SK-N-MC (cell line): Measurements from ENCODE around the gene PDE4D.

Source experiments
- EZH2 ChIP-seq: fragments of 200-600 bp; sonication (generic); IDR thresholded peaks from one replicate; pipeline ENCODE4 v1.6.1; 2017; ENCODE audit warnings: antibody characterized with exemption
- FOXP2 ChIP-seq: optimal IDR thresholded peaks from 2 replicates; pipeline ENCODE3; 2011; ENCODE audit warnings: mild to moderate bottlenecking, moderate library complexity; ENCODE audit not compliant: insufficient read depth; ENCODE audit errors: extremely low read length, control extremely low read depth
- POLR2AphosphoS5 ChIP-seq: IDR thresholded peaks from 2 replicates; pipeline ENCODE4 v1.6.1; 2012; ENCODE audit warnings: mild to moderate bottlenecking, low read depth, low read length, borderline replicate concordance

- TF ChIP-seq EZH2 (no peak), POLR2AphosphoS5 (no peak), FOXP2 (no peak)
Observed at GRCh38 chr5:59142138-59142537, 751.4 kb downstream of the PDE4D start.
